Measurements from ENCODE around the gene SMDT1.
"Not testable (repeated sequence)": the region's sequence is repeated elsewhere in the genome, so short reads cannot be mapped to it uniquely, and the experiment has no call there.

Gene SMDT1

GRCh38 chr22:42069801-42070516, 9.5 kb upstream of the SMDT1 start:
- peak overlapping the region; percentile 55 for H3K27ac ChIP-seq
- DNase-seq (ENCODE audit: low read depth, low spot score): no peak

GRCh38 chr22:42070517-42071422, 8.7 kb upstream of the SMDT1 start, which contains the start of gene NAGA:
Gene NAGA, minus strand, starts transcription at chr22:42070812. Its CDS starts 515 bp downstream, at chr22:42070297.
- peak; percentile 55 for DNase-seq (ENCODE audit: low read depth, low spot score)
- H3K27ac ChIP-seq: peak within 1 kb of the TSS; percentile 55

- peak overlapping the region; percentile 55 for H3K27ac ChIP-seq
- not testable (repeated sequence) for DNase-seq (ENCODE audit: low read depth, low spot score)
Observed at GRCh38 chr22:42071508-42071907, 8.0 kb upstream of the SMDT1 start.

GRCh38 chr22:42072606-42073330, 6.7 kb upstream of the SMDT1 start:
- DNase-seq (ENCODE audit: low read depth, low spot score): no peak
- H3K27ac ChIP-seq: no peak overlapping the region

GRCh38 chr22:42073621-42074041, 5.9 kb upstream of the SMDT1 start:
- no peak overlapping the region for H3K27ac ChIP-seq
- no peak for DNase-seq (ENCODE audit: low read depth, low spot score)

- H3K27ac ChIP-seq: no peak within 1 kb of the TSS
- DNase-seq (ENCODE audit: low read depth, low spot score): no peak
Observed at GRCh38 chr22:42074132-42074811, 5.2 kb upstream of the SMDT1 start, which contains the start of gene PHETA2. Gene PHETA2, plus strand, starts transcription at chr22:42074248. Its CDS starts 3,046 bp downstream, at chr22:42077294.

- H3K27ac ChIP-seq: no peak overlapping the region
Observed at GRCh38 chr22:42074846-42075676, 4.4 kb upstream of the SMDT1 start.

GRCh38 chr22:42076764-42077485, 2.6 kb upstream of the SMDT1 start:
- no peak for DNase-seq (ENCODE audit: low read depth, low spot score)
- H3K27ac ChIP-seq: no peak overlapping the region

More at GRCh38 chr22:42074846-42075676, 4.4 kb upstream of the SMDT1 start:
- DNase-seq (ENCODE audit: low read depth, low spot score): no peak

- no peak for DNase-seq (ENCODE audit: low read depth, low spot score)
- H3K27ac ChIP-seq: no peak overlapping the region
Observed at GRCh38 chr22:42077486-42078125, 1.9 kb upstream of the SMDT1 start.

- DNase-seq (ENCODE audit: low read depth, low spot score): no peak
- H3K27ac ChIP-seq: peak overlapping the region; percentile 85
Observed at GRCh38 chr22:42078469-42079318, 806 bp upstream of the SMDT1 start.

- no peak for DNase-seq (ENCODE audit: low read depth, low spot score)
- peak overlapping the region; percentile 85 for H3K27ac ChIP-seq
Observed at GRCh38 chr22:42080287-42080686, 787 bp downstream of the SMDT1 start.

- no peak overlapping the region for H3K27ac ChIP-seq
- DNase-seq (ENCODE audit: low read depth, low spot score): no peak
Observed at GRCh38 chr22:42083119-42083518, 3.6 kb downstream of the SMDT1 start.

GRCh38 chr22:42084874-42085273, 5.4 kb downstream of the SMDT1 start:
- DNase-seq (ENCODE audit: low read depth, low spot score): no peak
- no peak overlapping the region for H3K27ac ChIP-seq

- H3K27ac ChIP-seq: no peak overlapping the region
- no peak for DNase-seq (ENCODE audit: low read depth, low spot score)
Observed at GRCh38 chr22:42086051-42086450, 6.6 kb downstream of the SMDT1 start.

- peak; percentile 95 for DNase-seq (ENCODE audit: low read depth, low spot score)
- H3K27ac ChIP-seq: peak within 1 kb of the TSS; percentile 78
Observed at GRCh38 chr22:42090596-42091454, 11.3 kb downstream of the SMDT1 start, which contains the start of gene NDUFA6. Gene NDUFA6, minus strand, starts transcription at chr22:42090772. Its CDS starts 28 bp downstream, at chr22:42090744.

- DNase-seq (ENCODE audit: low read depth, low spot score): no peak
Observed at GRCh38 chr22:42091455-42091782, 11.9 kb downstream of the SMDT1 start.

More at GRCh38 chr22:42091455-42091782, 11.9 kb downstream of the SMDT1 start:
- H3K27ac ChIP-seq: no peak overlapping the region
